Measurements from ENCODE around the gene ASRGL1. TPM values are rescaled to one million over a fixed set of nuclear protein-coding genes. Genes with fewer than 3 reads are reported as not detected.

The ASRGL1 gene
- total RNA-seq, 4 donors from 2014 or later: 0.38 to 12.6 (median 2.8) TPM

DNA sequence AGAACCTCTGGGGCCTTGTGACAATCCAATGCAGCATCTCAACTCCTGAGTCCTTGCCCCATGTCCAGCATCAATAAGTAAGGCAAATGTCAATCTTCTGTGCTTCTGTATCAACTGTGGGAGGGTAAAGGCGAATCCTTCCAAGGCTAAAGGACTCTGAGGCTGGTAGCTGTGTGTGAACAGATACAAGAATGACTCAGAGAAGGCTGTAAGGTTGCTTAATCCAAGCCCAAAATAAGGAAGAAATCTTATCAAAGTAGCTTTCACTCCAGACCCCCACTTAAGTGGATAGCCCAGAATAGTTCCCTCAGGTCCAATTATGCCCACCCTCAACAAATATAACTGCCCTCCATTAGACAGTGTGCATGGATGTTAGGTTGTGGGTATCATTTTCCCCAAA is 53.5 kb downstream of the ASRGL1 start:
- no peak for DNase-seq (ENCODE audit: low spot score in 2 of 2)
- WGBS, 2 donors: 96 to 100% methylated on average over 1 of the region's 1 CpG
- TF ChIP-seq, protein P1, sequence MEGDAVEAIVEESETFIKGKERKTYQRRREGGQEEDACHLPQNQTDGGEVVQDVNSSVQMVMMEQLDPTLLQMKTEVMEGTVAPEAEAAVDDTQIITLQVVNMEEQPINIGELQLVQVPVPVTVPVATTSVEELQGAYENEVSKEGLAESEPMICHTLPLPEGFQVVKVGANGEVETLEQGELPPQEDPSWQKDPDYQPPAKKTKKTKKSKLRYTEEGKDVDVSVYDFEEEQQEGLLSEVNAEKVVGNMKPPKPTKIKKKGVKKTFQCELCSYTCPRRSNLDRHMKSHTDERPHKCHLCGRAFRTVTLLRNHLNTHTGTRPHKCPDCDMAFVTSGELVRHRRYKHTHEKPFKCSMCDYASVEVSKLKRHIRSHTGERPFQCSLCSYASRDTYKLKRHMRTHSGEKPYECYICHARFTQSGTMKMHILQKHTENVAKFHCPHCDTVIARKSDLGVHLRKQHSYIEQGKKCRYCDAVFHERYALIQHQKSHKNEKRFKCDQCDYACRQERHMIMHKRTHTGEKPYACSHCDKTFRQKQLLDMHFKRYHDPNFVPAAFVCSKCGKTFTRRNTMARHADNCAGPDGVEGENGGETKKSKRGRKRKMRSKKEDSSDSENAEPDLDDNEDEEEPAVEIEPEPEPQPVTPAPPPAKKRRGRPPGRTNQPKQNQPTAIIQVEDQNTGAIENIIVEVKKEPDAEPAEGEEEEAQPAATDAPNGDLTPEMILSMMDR (IDR thresholded peaks at IDR 0.05): no peak
- no peak for TF ChIP-seq POLR2A (IDR thresholded peaks at IDR 0.05)
- intact Hi-C loops (cut with DNase I; ENCODE audit: low total_unique reads): no loop called here
- no peak overlapping the region for H3K4me3 ChIP-seq (ENCODE audit: low read depth, poor library complexity, severe bottlenecking)

GRCh38 chr11:62391642-62392425 is 54.6 kb downstream of the ASRGL1 start:
- DNase-seq (ENCODE audit: low spot score in 2 of 2): no peak
- intact Hi-C loops (cut with DNase I; ENCODE audit: low total_unique reads): no loop called here
- TF ChIP-seq POLR2A (IDR thresholded peaks at IDR 0.05): no peak
- TF ChIP-seq, protein P1 (IDR thresholded peaks at IDR 0.05): no peak
- H3K4me3 ChIP-seq (ENCODE audit: low read depth, poor library complexity, severe bottlenecking): no peak overlapping the region
- WGBS, 2 donors: 87 to 88% methylated on average over 16 of the region's 16 CpGs

DNA sequence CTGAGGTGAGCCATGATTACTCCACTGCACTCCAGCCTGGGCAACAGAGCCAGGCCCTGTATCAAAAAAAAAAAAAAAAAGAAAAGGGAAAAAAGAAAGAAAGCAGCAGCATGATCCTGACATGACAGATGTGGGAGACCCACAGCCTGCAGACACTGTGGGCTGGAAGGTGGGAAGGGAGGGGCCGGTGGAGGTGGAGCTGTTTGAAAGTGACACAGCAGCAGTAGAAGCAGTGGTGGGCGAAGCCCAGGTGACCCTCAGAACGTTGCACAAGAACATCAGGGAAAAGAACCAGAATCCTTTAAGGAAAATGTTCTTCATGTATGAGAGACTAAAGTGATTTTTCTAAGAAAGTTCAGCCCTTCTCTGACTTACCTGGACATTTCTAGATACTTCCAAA is 55.3 kb downstream of the ASRGL1 start:
- no peak overlapping the region for H3K4me3 ChIP-seq (ENCODE audit: low read depth, poor library complexity, severe bottlenecking)
- 77 to 83% methylated on average over 3 of the region's 3 CpGs for WGBS, 2 donors
- intact Hi-C loops (cut with DNase I; ENCODE audit: low total_unique reads): no loop called here
- TF ChIP-seq, protein P1 (IDR thresholded peaks at IDR 0.05): no peak
- DNase-seq (ENCODE audit: low spot score in 2 of 2): no peak

GRCh38 chr11:62393061-62393611 is 55.9 kb downstream of the ASRGL1 start:
- WGBS, 2 donors: 46 to 48% methylated on average over 12 of the region's 12 CpGs
- intact Hi-C loops (cut with DNase I; ENCODE audit: low total_unique reads): no loop called here
- H3K4me3 ChIP-seq (ENCODE audit: low read depth, poor library complexity, severe bottlenecking): no peak overlapping the region
- no peak for TF ChIP-seq POLR2A (IDR thresholded peaks at IDR 0.05)
- TF ChIP-seq, protein P1 (IDR thresholded peaks at IDR 0.05): no peak
- no peak for DNase-seq (ENCODE audit: low spot score in 2 of 2)

GRCh38 chr11:62393735-62394134 is 56.5 kb downstream of the ASRGL1 start:
- no peak for DNase-seq (ENCODE audit: low spot score in 2 of 2)
- no peak overlapping the region for H3K4me3 ChIP-seq (ENCODE audit: low read depth, poor library complexity, severe bottlenecking)
- 48% methylated on average over 5 of the region's 5 CpGs for WGBS, 2 donors
- TF ChIP-seq POLR2A (IDR thresholded peaks at IDR 0.05): no peak
- TF ChIP-seq, protein P1 (IDR thresholded peaks at IDR 0.05): no peak
- intact Hi-C loops (cut with DNase I; ENCODE audit: low total_unique reads): no loop called here
